Endothelial cell of umbilical vein (primary cell): Measurements from ENCODE around the gene PGD. TPM values are rescaled to one million over a fixed set of nuclear protein-coding genes. Genes with fewer than 3 reads are reported as not detected.
"Not testable (repeated sequence)": the region's sequence is repeated elsewhere in the genome, so short reads cannot be mapped to it uniquely, and the experiment has no call there.

ENCODE experiments used
- BruUV-seq: library from RNA; stranded (reverse); fragments of 400-500 nt; replicated peaks from 2 replicates; lab custom pipeline; 2021; lab: Mats Ljungman, UMichigan
- CTCF ChIA-PET: fragments of 300-600, 350-600 bp; sonication (Branson Sonifier 250); formaldehyde crosslinking; loops from one replicate; lab custom pipeline; 2021; ENCODE audit warnings: antibody characterized with exemption, inconsistent platforms; lab: Charles Lee
- POLR2A ChIA-PET: fragments of 300-600, 350-600 bp; sonication (Branson Sonifier 250); formaldehyde crosslinking; loops from one replicate; lab custom pipeline; 2021; ENCODE audit warnings: antibody characterized with exemption, inconsistent platforms; lab: Charles Lee
- DNase-seq: peaks from one replicate; pipeline ENCODE4 v3.0.0-alpha.2; 2011; ENCODE audit warnings: low read depth, low spot score
- FAIRE-seq: peaks from 2 replicates; lab custom pipeline; 2011; peaks lifted over from hg19 to GRCh38; lab: Jason Lieb, UNC
- H2AFZ ChIP-seq: 2 replicates; pipeline ENCODE4 v1.6.0; 2012; ENCODE audit warnings: low read depth, low read length, control low read depth, inconsistent platforms
- H3K27ac ChIP-seq: 2 replicates; pipeline ENCODE4 v1.5.1; 2011; ENCODE audit warnings: low read depth, mild to moderate bottlenecking, control low read depth, low read length, moderate library complexity; ENCODE audit not compliant: insufficient read depth
- H3K27me3 ChIP-seq, 2 experiments: 2 replicates each; pipeline versions ENCODE4 v1.6.0 to v1.6.1; 2011; ENCODE audit warnings: low read length in 2 of 2, mixed read lengths in 1 of 2; ENCODE audit not compliant: control insufficient read depth in 2 of 2, insufficient read depth in 2 of 2
- H3K36me3 ChIP-seq, 2 experiments: 2 replicates in 1 of 2; 3 replicates in 1 of 2; pipeline ENCODE4 v1.5.1; 2011; ENCODE audit warnings: low read length in 2 of 2, mild to moderate bottlenecking in 1 of 2, moderate library complexity in 1 of 2; ENCODE audit not compliant: control insufficient read depth in 2 of 2, insufficient read depth in 2 of 2; ENCODE audit errors: extremely low read depth in 1 of 2
- H3K4me1 ChIP-seq: 3 replicates; pipeline ENCODE4 v1.5.1; 2011; ENCODE audit warnings: mild to moderate bottlenecking, low read length; ENCODE audit not compliant: control insufficient read depth, insufficient read depth; ENCODE audit errors: extremely low read depth
- H3K4me2 ChIP-seq: 2 replicates; pipeline ENCODE4 v1.6.1; 2011; ENCODE audit warnings: low read length, control low read depth, mixed read lengths; ENCODE audit not compliant: insufficient read depth
- H3K4me3 ChIP-seq, 3 experiments: fragments of 200-600 bp in 1 of 3; sonication (generic), shearing (Covaris generic) in 1 of 3; replicated peaks in 1 of 3; 2 replicates each; pipeline ENCODE4 v1.5.1; 2011 to 2016; ENCODE audit warnings: control low read depth in 3 of 3, low read length in 3 of 3, mild to moderate bottlenecking in 2 of 3, inconsistent platforms in 1 of 3, low read depth in 1 of 3, moderate library complexity in 1 of 3; ENCODE audit not compliant: insufficient read depth in 1 of 3
- H3K79me2 ChIP-seq: 2 replicates; pipeline ENCODE4 v1.6.0; 2012; ENCODE audit warnings: low read length, inconsistent platforms; ENCODE audit not compliant: control insufficient read depth, insufficient read depth
- H3K9ac ChIP-seq: replicated peaks from 2 replicates; pipeline ENCODE3; 2011; ENCODE audit warnings: low read length, control low read depth; ENCODE audit not compliant: insufficient read depth; ENCODE audit errors: extremely low read depth
- H3K9me1 ChIP-seq: replicated peaks from 3 replicates; pipeline ENCODE4 v1.6.0; 2011; ENCODE audit warnings: mild to moderate bottlenecking, low read length; ENCODE audit not compliant: control insufficient read depth, insufficient read depth; ENCODE audit errors: extremely low read depth
- H3K9me3 ChIP-seq: replicated peaks from 2 replicates; pipeline ENCODE4 v1.5.1; 2012; ENCODE audit warnings: low read length, inconsistent platforms; ENCODE audit not compliant: control insufficient read depth, insufficient read depth
- H4K20me1 ChIP-seq: replicated peaks from 2 replicates; pipeline ENCODE3; 2011; ENCODE audit warnings: mild to moderate bottlenecking, low read length; ENCODE audit not compliant: control insufficient read depth, insufficient read depth; ENCODE audit errors: extremely low read depth
- CTCF ChIP-seq, 2 donors: IDR thresholded peaks; 1 replicate in 1 of 2; 2 replicates in 1 of 2; pipeline ENCODE4 v1.5.1; 2011; ENCODE audit warnings: low read length in 2 of 2, mild to moderate bottlenecking in 2 of 2, moderate library complexity in 2 of 2, control low read depth in 1 of 2, inconsistent platforms in 1 of 2, low read depth in 1 of 2; ENCODE audit not compliant: insufficient read depth in 1 of 2; ENCODE audit errors: extremely low read depth in 1 of 2
- EZH2 ChIP-seq: IDR thresholded peaks from 2 replicates; pipeline ENCODE4 v1.6.1; 2012; ENCODE audit warnings: borderline replicate concordance, low read depth, mild to moderate bottlenecking, moderate library complexity, low read length, inconsistent platforms; ENCODE audit not compliant: severe bottlenecking
- FOS ChIP-seq: IDR thresholded peaks from 2 replicates; pipeline ENCODE4 v1.6.1; 2011; ENCODE audit warnings: mild to moderate bottlenecking, low read length, moderate library complexity, borderline replicate concordance; ENCODE audit not compliant: insufficient read depth
- GATA2 ChIP-seq: IDR thresholded peaks from 2 replicates; pipeline ENCODE4 v1.7.0; 2011; ENCODE audit warnings: low read depth, mild to moderate bottlenecking, moderate library complexity, mixed read lengths, low read length; ENCODE audit not compliant: insufficient read length, insufficient read depth
- JUN ChIP-seq: IDR thresholded peaks from 2 replicates; pipeline ENCODE4 v1.6.1; 2011; ENCODE audit warnings: borderline replicate concordance, low read depth; ENCODE audit not compliant: insufficient read length, insufficient read depth
- MAX ChIP-seq: IDR thresholded peaks from 2 replicates; pipeline ENCODE4 v1.6.1; 2011; ENCODE audit not compliant: insufficient read depth, insufficient read length
- MYC ChIP-seq: IDR thresholded peaks from one replicate; pipeline ENCODE4 v1.6.1; 2011; ENCODE audit warnings: mild to moderate bottlenecking, low read depth, low read length
- POLR2A ChIP-seq: IDR thresholded peaks from 2 replicates; pipeline ENCODE4 v1.6.1; 2012; ENCODE audit warnings: low read depth, mild to moderate bottlenecking, control low read depth, low read length
- POLR2AphosphoS5 ChIP-seq: IDR thresholded peaks from 2 replicates; pipeline ENCODE4 v1.6.1; 2012; ENCODE audit warnings: low read depth, mild to moderate bottlenecking, control low read depth, low read length, moderate library complexity; ENCODE audit not compliant: insufficient read depth
- dilution Hi-C: fragments of 300-500 bp; cut with MboI; formaldehyde crosslinking; loops from one replicate; pipeline ENCODE4 v1.15.0; 2019; ENCODE audit warnings: low sequenced_read_pairs; ENCODE audit not compliant: extremely low pct_ligation_motif_present
- intact Hi-C: fragments of 100-400 bp; cut with micrococcal nuclease; formaldehyde crosslinking; loops from one replicate; pipeline ENCODE4 v1.10.0; 2022
- polyA plus RNA-seq, 4 experiments: library from polyadenylated mRNA; depleted of rRNA in 3 of 4; stranded (reverse) in 3 of 4; unstranded in 1 of 4; fragments of >200 nt; gene quantifications; 2 replicates each; pipeline versions ENCODE4 v1.2.1 to v1.2.3, GENCODE V29; 2011 to 2012; ENCODE audit warnings: missing spikeins in 1 of 4
- total RNA-seq: library from RNA; stranded (reverse); gene quantifications from 2 replicates; pipeline ENCODE4 v1.2.3, GENCODE V29; 2021

PGD gene
- total and polyA plus RNA-seq, 2 donors (not counting 3 experiments of a cell fraction or from before 2014, with no cell fraction given): 196 to 303 TPM

- Histone ChIP-seq H2AFZ (no peak overlapping the region), H3K79me2 (no peaks in the 10 kb centered on the region), H3K4me2 (no peak overlapping the region), H3K27ac (no peak overlapping the region), H3K9me3 (no peaks in the 10 kb centered on the region), H3K9me1 (no peaks in the 10 kb centered on the region), H3K9ac (no peak overlapping the region), H3K36me3 (peaks cover 8 to 12% of the 10 kb centered on the region in 2 experiments), H3K4me1 (peaks cover 1% of the 10 kb centered on the region), H3K4me3 (no peak overlapping the region), H3K27me3 (no peaks in the 10 kb centered on the region), H4K20me1 (no peaks in the 10 kb centered on the region)
- intact Hi-C loops (loop anchor here (10.0 kb wide), 1 partner anchor 800 kb away; no protein-coding TSS in a partner anchor), dilution Hi-C loops (no loop called here)
- DNase-seq (no peak), FAIRE-seq (no peak)
- TF ChIP-seq FOS (no peak), GATA2 (no peak), EZH2 (no peak), POLR2AphosphoS5 (no peak), JUN (no peak), MYC (no peak), POLR2A (no peak), CTCF (IDR thresholded peaks at IDR 0.05; ENCODE audit: extremely low read depth in 1 of 2, insufficient read depth in 1 of 2, low read depth in 1 of 2, low read length in 2 of 2) (no peak), MAX (no peak)
- ChIA-PET CTCF (interaction anchor here (0.6 to 4.1 kb wide), 2 partner anchors 30 to 47 kb away, joined by 4 to 23 read pairs; no protein-coding TSS in a partner anchor), POLR2A (no interaction called here)
- no TSS peak for BruUV-seq
Observed at GRCh38 chr1:10424651-10425050, 25.8 kb downstream of the PGD start.

- H3K27ac ChIP-seq, H3K4me3 ChIP-seq, H2AFZ ChIP-seq, H3K27me3 ChIP-seq, H4K20me1 ChIP-seq, BruUV-seq, dilution Hi-C loops, FAIRE-seq, DNase-seq, H3K9me1 ChIP-seq, H3K9ac ChIP-seq, H3K36me3 ChIP-seq, H3K9me3 ChIP-seq, H3K79me2 ChIP-seq, H3K4me1 ChIP-seq, H3K4me2 ChIP-seq: not testable (repeated sequence)
- POLR2A ChIA-PET: interaction anchor here (0.6 to 0.7 kb wide), 2 partner anchors 24 to 50 kb away, joined by 3 to 6 read pairs; no protein-coding TSS in a partner anchor
- intact Hi-C loops: loop anchor here (10.0 kb wide), 1 partner anchor 801 kb away; no protein-coding TSS in a partner anchor
- CTCF ChIA-PET: interaction anchor here (0.6 to 4.1 kb wide), 3 partner anchors 11 to 272 kb away, joined by 3 to 23 read pairs (median 6); no protein-coding TSS in a partner anchor
Observed at GRCh38 chr1:10425826-10426534, 27.1 kb downstream of the PGD start.
